Measurements from ENCODE around the gene ZNF334.

ZNF334 gene

DNA sequence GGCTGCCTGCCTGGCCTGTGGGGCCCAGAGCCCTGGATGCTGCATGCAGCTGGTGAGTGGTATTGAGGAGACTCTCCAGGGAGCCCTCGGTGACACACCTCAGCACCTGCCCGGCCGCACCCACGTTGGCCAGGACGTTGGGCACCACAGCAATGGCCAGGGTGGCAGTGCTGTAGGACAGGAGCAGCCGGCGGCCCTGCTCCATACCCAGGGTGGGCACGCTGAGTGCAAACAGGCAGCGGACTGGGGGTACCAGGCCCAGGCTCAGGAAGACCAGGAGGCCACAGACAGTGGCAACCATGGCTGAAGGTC lies 32.4 kb upstream of the ZNF334 start:
- no peak for DNase-seq (ENCODE audit: low read depth)

DNA sequence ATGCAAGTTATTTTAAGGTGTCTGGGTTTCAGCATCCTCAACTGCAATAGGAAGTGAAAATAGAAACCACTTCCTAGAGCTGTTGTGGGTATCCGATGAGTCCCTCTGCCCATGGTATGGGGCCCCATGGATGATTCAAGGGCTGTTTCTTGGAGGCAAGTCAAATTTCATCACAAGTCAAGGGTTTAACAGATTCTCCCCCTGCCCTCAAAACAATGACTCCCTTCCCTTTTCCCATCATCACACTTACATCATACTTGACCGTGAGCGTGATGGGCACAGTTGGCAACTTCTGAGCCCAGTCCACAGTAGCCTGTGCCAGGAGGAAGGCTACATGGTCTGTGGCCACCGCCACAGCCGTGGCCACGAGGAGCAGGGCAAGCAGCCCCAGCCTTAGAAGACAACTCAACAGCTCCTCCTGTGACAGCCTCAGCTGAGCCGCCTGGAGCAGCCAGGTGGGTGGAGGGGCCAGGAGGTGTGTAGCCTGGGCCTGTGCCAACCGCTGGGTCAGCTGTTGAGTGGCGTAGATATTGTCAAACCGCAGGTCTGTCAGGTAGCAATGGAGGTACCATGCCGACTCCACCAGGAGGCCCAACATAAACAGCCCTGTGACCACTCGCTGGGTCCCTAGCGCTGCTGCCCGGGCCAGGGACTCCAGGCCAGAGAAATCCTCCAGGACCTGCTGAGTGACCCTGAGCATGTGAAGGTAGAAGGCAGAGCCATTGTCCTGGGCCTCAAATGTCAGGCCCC lies 31.9 kb upstream of the ZNF334 start:
- no peak for DNase-seq (ENCODE audit: low read depth)

DNA sequence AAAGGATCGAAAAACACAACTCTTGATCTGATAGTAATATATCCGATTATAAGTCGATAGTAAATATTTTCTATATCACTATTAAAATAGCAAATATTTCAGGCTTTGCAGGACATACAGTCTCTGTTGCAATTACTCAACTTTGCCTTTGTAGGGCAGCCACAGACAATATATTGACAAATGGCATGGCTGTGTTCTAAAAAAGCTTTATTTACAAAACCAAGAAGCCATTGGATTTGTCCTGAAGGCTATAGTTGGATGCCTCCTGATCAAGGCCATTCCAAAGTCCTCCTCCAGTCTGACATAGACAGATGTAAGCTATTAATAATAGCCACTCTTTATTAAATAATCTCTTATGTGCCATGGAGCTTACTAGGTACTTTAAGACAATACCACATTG lies 31.2 kb upstream of the ZNF334 start:
- DNase-seq (ENCODE audit: low read depth), result no peak

DNA sequence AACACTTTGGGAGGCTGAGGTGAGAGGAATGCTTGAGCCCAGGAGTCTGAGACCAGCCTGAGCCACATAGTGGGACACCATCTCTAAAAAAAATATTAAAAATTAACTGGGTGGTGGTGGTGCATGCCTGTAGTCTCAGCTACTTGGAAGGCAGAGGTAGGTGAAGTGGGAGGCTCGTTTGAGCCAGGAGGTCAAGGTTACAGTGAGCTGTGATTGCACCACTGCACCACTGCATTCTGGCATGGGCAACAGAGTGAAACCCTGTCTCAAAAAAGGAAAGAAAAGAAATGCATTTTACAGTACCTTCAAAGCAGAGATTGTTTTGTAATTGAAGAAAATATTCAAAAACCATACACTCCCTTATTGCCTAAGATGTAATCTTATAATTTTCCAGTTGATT lies 30.6 kb upstream of the ZNF334 start:
- no peak for DNase-seq (ENCODE audit: low read depth)

DNA sequence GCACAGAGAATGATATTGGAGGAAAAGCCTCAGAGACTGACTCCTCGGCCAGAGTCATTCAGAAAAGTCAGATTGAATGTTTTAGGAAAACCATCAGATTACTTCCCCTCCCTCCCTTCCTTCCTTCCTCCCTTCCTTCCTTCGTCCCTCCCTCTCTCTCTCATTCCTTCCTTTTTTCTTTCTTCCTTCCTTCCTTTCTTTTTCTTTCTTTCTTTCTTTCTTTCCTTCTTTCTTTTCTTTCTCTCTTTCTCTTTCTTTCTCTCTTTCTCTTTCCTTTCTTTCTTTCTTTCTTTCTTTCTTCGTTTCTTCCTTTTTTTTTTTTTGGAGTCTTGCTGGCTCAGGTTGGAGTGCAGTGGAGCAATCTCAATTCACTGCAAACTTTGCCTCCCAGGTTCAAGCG lies 29.7 kb upstream of the ZNF334 start:
- no peak for DNase-seq (ENCODE audit: low read depth)

DNA sequence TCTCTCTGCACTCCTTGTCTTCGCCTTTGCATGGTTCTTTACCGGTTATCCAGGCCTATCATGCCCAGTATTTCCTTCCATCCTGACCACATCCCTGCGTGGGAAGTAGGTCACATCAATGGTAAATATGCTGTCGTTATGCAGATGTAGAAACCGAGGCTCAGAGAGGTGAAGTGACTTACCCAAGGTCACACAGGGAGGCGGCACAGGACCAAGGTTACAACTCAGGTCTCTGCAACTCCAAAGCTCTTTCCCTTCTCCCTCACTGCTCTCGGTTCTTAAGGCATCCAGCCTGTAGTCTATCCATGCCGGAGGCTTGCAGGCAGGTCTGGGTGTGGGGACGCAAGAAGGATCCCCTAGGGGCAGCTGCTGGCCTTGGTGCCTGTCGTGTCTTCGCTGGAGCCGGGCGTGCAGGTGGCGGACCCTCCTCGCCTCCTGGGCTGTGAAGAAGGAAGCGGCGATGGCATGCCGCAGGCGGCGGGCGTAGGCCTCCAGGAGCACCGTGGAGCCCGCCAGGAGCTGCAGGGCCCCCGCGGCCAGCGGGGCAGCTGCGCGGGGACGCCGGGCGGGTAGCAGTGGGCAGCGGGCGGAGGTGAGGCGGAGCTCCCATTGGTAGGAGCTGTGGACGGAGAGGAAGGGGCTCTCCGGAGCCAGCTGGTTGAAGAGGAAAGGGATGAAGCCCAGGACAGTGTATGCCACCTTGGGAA lies 28.0 kb upstream of the ZNF334 start:
- DNase-seq (ENCODE audit: low read depth), result no peak

DNA sequence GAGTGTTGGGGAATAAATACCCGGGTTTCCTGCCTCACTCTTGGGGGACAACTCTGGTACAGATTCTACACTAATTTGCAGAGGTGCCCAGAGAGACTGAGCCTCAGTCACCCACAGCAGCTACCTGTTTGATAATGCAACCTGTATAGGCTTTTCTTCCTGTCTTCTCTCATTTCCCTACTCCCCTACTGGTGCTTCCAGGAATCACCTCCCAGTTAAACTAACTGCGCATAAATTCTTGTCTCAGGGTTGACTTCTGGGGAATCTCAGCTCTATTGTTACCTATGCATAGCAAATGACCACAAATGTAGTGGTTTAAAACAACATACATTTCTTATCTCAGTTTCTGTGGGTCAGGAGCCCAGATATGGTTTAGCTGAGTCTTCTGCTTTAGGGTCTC lies 25.8 kb upstream of the ZNF334 start:
- no peak for DNase-seq (ENCODE audit: low read depth)

DNA sequence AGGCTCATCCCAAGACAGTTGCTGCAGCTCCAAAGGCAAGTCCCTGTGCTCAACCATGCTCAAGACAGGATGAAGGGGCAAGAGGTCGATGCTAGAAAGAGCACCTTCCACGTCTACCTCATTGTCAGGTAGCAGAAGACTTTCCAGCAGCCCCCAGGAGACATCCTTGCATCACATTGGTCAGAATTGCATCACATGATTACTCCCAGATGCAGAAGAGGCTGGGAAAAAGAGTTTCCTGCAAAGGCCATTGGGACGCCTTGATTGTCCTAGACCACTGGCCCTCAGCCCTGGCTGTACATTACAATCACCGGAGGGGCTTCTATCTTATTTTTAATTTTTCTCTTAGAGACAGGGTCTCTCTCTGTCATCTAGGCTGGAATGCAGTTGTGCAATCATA lies 17.3 kb upstream of the ZNF334 start:
- DNase-seq (ENCODE audit: low read depth), result no peak

DNA sequence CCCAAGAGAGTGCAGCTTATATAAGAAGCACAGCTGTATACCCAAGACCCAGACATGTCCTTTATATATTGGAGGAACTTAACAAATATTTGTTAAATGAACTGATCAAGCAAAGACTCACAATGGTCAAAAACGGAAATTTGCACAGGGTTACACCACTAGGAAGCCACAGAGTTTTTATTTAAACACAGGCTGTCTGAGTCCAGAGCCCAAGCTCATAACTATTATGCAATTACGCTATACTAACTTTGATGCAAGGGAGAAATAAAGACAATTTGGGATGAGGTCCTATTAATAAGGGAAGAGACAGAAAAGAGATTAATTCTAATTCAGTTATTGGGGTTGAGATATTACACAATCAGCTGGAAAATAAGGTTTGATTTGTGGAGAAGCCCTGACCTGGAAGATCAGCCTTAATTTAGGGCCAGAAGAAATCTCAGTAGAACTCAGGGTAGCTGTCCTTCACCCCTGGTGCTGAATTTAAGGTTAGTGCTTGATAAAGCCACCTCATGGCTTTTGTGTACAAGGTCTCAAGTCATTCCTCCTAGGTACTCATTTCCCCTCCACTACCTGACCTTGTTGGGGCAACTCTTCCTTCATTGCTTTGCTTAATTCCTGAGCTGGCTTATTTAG lies 10.5 kb upstream of the ZNF334 start:
- DNase-seq (ENCODE audit: low read depth), result no peak

DNA sequence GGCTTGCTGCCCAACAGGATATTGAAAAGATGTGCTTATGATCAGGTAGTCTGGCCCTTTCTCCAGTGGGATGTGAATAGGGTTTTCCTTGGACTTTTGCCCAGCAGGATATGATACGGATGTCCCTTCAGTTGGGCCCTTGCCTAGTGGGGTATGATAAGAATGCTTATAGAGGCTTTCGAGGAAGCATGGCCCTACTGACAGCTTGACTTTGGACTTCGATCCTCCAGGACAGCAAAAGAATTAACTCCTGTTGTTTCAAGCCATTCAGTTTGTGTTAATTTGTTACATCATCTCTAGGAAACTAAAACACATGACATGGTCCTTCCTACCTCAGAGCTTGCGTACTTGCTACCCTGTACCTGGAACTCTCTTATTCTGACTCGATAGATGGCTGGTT lies 9.7 kb upstream of the ZNF334 start:
- no peak for DNase-seq (ENCODE audit: low read depth)

DNA sequence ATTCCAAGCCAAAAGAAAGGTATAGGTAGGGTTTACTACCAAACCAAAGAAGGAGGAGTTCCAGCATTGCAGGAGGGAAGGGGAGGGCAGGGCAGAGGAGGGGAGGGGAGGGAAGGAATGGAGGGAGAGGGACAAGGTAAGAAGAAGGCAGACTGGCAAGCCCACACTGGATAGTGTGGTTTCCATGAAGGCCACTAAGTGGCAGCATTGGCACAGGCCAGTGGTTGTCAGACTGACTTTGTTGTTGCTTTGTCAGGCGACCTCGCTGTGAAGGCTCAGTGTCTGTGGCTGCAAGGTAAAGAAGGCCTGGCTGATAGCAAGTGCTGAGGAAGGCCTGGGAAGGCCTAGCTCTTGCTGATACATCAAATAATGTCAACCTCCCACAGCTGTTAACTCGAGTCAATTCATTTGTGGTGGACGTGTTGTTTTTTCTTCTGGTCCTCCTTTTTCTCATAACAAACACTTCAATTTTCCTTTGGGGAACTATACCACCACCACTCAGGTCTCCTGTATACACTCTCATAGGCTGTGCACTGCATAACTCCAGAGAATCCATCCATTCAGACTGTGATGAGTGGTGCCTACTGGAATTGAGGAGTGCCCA lies 7.7 kb upstream of the ZNF334 start:
- DNase-seq (ENCODE audit: low read depth), result no peak

DNA sequence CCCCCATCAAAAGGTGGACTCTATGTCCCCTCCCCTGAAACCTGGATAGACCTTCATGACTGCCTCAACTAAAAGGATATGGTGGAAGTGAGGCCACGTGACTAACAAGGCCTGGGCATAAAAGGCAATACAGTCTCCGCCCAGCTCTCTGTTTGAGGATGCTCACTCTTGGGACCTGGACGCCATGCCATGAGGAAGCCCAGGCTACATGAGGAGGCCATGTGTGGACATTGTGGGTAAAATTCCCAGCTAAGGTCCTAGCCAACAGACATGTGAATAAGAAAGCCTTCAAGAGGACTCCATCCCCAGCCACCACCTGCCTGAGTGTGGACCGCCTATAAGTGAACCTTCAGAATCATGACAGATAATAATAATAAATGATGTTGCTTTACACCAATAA lies 7.2 kb upstream of the ZNF334 start:
- no peak for DNase-seq (ENCODE audit: low read depth)

DNA sequence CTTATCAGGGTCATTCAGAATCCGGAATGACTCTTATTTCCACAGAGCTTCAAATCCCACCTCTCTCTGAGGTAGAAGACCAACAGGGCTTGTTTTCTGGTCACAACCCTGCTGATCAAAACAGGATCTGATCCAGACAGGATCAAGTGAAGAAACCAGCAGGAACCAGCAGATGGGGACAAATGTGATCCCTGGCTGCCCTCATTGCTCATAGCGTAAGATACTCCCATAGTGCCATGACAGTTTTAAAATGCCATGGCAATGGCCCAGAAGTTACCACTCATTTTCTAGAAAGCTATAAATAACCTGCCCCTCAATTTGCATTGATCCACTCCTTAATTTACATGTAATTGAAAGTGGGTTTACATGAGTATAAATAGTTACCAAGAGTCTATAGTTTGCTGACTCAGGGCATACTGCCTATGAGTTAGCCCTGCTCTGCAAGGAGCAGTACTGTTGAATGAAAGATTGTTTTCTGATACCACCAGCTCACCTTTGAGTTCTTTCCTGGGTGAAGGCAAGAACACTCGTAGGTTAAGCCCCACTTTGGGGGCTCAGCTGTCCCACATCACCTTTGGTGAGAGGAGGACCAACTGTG lies 6.2 kb upstream of the ZNF334 start:
- DNase-seq (ENCODE audit: low read depth), result no peak

DNA sequence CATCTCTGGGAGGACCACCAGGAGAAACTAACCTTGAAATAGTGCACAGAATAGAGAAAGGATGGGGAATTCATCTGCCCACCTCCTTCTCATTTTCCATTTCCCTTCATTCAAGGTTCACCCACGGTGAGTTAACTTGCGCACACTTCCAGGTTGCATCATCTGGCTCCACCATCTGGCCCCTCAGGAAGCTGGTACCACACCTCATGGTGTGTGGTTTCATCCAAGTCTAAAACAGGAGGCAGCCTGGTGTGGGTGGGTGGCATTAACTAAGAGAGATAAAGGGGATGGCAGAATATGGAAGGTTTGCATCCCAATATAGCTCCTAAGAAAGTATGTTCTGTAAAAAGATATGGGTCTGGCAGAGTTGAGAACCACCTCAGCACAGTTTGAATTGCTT lies 3.8 kb downstream of the ZNF334 start:
- DNase-seq (ENCODE audit: low read depth), result no peak

DNA sequence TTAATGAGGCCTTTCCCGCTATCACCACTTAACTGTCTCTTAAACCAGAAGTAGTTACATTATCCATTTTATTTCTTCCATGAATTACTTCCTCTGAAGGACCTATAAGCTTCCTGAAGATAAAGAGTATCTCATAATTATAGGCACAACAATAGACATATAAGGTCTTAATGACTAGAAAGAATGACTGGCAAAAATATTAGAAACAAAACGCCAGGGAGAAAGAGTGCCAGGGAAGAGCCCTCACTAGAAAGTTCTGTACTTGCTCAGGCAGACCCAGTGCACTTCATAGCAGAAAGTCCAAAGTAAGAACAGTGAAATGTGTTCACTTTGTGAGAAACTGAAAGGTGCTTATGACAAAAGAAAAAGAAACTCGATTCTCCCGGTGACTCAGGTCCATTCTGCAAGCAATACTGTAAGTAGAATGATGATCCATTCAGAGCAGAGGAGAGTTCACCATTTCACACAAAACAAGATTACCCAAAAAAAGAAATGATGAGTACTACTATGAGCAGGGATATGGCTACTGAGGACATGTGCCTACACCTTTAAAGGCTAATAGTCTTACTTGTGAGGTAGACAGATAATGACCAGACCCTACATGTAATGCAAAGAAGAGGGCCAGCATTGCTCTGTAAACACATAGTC lies 5.5 kb downstream of the ZNF334 start:
- no peak for DNase-seq (ENCODE audit: low read depth)

DNA sequence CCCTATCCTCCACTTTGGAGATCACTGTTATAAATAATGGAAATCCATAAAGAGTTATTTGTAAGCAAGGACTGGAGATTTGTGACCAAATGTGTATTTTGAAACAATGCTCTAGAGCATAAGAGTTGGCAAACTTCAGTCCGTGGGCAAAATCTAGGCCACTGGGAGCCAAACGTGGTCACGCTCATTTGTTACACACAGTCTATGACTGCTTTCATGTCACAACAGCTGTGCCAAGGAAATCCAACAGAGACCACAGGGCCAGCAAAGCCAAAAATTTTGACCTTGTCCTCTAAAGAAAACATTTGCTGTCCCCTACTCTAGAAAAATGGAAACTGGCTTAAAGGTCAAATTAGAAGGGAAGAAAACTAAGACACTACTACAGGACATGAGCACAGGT lies 7.9 kb downstream of the ZNF334 start:
- no peak for DNase-seq (ENCODE audit: low read depth)

DNA sequence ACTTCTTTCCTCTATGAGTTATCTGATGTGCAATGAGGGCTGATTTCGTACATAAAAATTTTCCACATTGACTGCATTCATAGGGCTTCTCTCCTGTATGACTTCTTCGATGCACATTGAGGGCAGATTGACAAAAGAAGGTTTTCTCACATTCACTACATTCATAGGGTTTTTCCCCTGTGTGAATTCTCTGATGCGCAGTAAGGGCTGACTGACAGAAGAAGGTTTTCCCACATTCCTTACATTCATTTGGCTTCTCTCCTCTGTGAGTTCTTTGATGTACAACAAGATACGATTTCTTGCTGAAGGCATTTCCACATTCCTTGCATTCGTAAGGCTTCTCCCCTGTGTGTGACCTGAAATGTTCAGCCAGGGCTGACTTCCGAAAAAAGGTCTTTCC lies 11.4 kb downstream of the ZNF334 start:
- DNase-seq (ENCODE audit: low read depth), result no peak

DNA sequence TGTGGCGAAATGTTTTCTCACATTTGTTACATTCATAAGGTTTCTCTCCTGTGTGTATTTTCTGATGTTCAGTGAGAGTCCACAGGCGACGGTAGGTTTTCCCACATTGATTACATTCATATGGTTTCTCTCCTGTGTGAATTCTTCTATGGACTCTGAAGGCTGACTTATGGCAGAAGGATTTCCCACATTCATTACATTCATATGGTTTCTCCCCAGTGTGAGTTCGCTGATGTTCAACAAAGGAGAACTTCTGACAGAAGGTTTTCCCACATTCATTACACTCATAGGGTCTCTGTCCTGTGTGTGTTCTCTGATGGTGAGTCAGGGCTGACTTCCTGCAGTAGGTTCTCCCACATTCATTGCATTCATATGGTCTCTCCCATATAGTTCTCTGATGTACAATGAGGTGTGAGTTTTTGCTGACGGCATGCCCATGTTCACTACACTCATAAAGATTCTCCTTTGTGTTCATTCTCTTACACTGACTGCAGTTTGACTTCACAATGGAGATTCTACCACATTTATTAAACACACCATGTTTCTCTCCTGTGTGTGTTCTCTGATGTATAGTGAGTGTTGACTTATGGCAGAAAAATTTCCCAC lies 11.9 kb downstream of the ZNF334 start:
- DNase-seq (ENCODE audit: low read depth), result no peak

DNA sequence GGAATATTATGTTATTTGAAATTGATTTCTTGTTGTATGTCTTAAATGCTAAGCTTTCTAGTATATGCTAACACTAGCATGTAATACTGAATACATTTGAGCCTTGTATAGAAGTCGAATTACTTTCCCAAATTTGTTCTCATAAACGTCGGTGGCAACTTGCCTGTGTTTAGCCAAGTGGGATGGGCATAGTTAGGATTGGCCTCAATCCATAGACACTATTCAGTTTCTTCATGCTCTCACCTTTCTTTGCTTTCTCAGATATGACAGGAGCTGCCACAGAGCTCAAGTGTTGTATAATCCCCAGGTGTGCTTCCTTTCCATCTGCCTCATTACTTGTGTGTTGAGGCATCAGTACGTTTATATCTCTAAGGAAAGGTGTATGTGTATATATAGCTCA lies 19.3 kb downstream of the ZNF334 start:
- DNase-seq (ENCODE audit: low read depth), result no peak

DNA sequence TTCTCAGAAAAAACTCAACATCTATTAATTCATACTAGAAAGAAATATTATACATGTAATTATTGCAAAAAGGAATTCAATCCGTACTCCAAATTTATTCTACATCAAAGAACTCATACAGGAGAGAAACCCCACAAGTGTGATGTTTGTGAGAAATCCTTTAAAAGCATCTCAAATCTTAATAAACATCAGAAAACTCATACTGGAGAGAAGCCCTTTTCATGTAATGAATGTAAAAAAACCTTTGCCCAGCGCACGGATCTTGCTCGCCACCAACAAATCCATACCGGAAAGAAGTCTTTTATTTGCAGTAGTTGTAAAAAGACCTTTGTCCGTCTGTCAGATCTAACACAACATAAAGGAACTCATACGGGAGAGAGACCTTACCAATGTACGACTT lies 22.0 kb downstream of the ZNF334 start:
- DNase-seq (ENCODE audit: low read depth), result no peak

DNA sequence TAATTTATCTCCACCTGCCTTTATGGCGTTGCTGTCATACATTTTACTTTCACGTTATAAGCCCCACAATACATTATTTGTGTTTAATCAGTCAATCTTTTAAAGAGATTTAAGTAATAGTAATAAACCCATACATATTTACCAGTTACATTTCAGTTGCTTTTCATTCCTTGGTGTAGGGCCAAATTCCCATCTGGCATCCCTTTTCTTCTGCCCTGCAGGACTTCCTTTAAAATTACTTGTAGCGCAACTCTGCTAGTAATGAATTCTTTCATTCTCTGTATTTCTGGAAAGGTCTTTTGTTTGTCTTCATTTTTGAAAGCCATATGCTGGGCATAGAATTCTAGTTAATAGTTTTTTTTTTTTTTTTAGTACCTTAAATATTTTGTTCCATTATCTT lies 24.9 kb downstream of the ZNF334 start:
- no peak for DNase-seq (ENCODE audit: low read depth)

DNA sequence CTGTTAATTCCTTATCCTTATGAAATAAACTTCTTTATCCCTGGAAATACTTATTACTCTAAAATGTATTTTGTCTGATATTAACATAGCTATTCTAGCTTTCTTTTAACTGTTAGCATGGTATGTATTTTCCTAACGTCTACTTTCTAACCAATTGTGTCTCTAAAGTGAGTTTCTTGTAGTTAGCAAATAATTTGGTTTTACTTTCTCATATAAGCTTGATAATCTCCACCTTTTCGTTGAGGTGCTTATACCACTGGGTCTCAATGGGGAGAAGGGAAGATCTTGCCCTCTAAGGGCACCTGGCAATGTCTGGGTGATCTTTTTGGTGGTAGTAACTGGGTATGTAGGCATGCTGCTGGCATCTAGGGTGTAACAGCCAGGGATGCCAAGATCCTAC lies 25.7 kb downstream of the ZNF334 start:
- no peak for DNase-seq (ENCODE audit: low read depth)

All from stimulated activated CD8-positive, alpha-beta memory T cell treated with anti-CD3 and anti-CD28 coated beads, Interleukin-4, amount 100 ng/mL, for 24 hours (primary cell).